Right lobe of liver (tissue), 4 donors: ENCODE data around the gene GOLIM4.

ENCODE experiments used
- POLR2A ChIP-seq: fragments of 450-650 bp; IDR thresholded peaks from one replicate; pipeline ENCODE4 v1.6.1; 2017; ENCODE audit warnings: antibody characterized with exemption, mild to moderate bottlenecking
- TF ChIP-seq, protein P1 (sequence below), 4 donors: fragments of 200-600 bp in 3 of 4; fragments of 450-650 bp in 1 of 4; IDR thresholded peaks; one replicate each; pipeline versions ENCODE4 v1.5.1 to v1.8.0; 2016 to 2022; ENCODE audit warnings: antibody characterized with exemption in 4 of 4, mild to moderate bottlenecking in 2 of 4
- donor health status: DM: no; HTN: no; CAD: no.
- donor health status: DM: no; HTN: no; CAD: no.
- donor health status: DM: no; HTN: yes; CAD: no.

DNA sequence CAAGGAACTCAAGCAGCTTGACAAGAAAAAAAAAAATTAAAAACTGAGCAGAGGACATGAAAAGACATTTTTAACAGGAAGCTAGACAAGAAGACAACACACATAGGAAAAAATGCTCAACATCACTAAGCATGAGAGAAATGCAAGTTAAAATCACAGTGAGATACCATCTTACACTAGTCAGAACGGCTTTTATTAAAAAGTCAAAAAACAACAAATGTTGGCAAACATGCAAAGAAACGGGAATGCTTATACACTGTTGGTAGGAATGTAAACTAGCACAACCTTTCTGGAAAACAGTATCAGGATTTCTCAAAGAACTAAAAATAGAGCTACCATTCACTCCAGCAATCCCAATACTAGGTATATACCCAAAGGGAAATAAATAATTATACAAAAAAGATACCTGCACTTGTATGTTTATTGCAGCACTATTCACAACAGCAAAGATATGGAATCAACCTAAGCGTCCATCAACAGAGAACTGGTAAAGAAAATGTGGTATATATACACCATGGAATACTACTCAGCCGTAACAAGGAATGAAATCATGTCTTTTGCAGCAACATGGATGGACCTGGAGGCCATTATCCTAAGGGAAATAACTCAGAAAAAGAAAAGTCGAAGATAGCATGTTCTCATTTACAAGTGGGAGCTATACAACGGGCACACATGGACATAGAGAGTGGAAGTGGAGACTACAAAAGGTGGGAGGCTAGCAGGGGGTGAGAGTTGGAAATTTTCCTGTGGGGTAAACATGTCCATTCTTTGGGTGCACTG lies 5.2 kb downstream of the GOLIM4 start:
- no peak for TF ChIP-seq POLR2A
- TF ChIP-seq, protein P1, sequence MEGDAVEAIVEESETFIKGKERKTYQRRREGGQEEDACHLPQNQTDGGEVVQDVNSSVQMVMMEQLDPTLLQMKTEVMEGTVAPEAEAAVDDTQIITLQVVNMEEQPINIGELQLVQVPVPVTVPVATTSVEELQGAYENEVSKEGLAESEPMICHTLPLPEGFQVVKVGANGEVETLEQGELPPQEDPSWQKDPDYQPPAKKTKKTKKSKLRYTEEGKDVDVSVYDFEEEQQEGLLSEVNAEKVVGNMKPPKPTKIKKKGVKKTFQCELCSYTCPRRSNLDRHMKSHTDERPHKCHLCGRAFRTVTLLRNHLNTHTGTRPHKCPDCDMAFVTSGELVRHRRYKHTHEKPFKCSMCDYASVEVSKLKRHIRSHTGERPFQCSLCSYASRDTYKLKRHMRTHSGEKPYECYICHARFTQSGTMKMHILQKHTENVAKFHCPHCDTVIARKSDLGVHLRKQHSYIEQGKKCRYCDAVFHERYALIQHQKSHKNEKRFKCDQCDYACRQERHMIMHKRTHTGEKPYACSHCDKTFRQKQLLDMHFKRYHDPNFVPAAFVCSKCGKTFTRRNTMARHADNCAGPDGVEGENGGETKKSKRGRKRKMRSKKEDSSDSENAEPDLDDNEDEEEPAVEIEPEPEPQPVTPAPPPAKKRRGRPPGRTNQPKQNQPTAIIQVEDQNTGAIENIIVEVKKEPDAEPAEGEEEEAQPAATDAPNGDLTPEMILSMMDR (IDR thresholded peaks at IDR 0.05) = no peak
